ENCODE results near the gene PRC1.

PRC1 gene

GRCh38 chr15:90921887-90922286, 72.4 kb downstream of the PRC1 start:
- DNase-seq (ENCODE audit: insufficient read length, low spot score) (no peak), FAIRE-seq (no peak)
- no peak for TF ChIP-seq CTCF (IDR thresholded peaks at IDR 0.05; ENCODE audit: insufficient read depth, missing control alignments)

GRCh38 chr15:90918835-90919234, 75.5 kb downstream of the PRC1 start:
- DNase-seq (ENCODE audit: insufficient read length, low spot score) (no peak), FAIRE-seq (no peak)
- TF ChIP-seq CTCF (IDR thresholded peaks at IDR 0.05; ENCODE audit: insufficient read depth, missing control alignments), result no peak

DNA sequence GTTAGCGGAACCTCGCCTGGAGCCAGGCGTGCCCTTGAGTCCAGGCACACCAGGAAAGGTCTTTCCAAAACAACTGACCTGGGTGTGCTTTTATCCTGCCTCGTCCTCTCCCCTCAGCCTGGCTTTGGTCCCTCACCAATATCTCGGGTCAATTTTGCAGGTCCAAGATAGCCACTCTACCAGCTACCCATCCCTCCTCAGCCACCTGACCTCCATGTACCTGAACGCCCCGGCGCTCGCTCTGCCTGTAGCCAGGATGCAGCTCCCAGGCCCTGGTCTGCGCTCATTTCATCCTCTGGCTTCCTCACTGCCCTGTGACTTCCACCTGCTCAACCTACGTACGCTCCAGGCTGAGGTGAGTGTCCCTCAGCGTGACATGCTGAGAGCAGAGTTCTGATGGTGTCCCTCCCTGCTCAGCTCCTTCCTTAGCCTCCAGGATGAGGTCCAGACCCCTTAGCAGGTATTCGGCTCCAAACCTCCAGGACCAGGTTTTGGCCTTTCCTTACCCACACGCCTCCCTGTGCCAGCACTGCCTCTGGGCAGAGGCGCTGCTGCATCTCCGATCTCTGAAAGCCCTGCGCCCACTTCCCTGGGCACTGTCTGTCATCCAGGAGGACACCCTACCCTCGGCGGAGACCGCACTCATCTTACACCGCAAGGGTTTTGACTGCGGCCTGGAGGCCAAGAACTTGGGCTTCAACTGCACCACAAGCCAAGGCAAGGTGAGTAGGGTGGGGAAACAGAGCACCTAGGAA, 76.1 kb downstream of the PRC1 start:
- no peak for FAIRE-seq
- no peak for DNase-seq (ENCODE audit: insufficient read length, low spot score)
- TF ChIP-seq CTCF (IDR thresholded peaks at IDR 0.05; ENCODE audit: insufficient read depth, missing control alignments), result no peak

DNA sequence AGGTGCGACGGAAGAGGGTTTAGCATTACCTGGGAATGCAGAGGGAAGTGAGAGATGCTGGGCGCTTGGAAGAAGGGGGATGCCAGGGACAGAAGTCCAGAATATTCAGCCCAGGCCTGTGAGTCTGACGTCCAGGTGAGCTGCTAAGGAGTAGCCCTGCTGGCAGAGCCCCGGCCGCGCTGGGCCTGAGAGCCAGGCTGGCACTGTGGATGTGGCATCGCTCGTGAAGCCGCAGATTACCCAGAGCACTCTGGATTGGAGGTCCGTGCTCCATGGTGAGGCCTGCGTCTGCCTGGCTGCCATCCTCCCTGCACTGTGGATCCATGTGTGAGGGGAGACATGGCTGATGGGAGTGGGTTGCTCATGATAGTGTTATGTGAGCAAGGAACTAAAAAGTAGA, 76.8 kb downstream of the PRC1 start:
- FAIRE-seq (no peak), DNase-seq (ENCODE audit: insufficient read length, low spot score) (no peak)
- no peak for TF ChIP-seq CTCF (IDR thresholded peaks at IDR 0.05; ENCODE audit: insufficient read depth, missing control alignments)

GRCh38 chr15:90916461-90916860, 77.9 kb downstream of the PRC1 start:
- no peak for FAIRE-seq
- no peak for DNase-seq (ENCODE audit: insufficient read length, low spot score)
- no peak for TF ChIP-seq CTCF (IDR thresholded peaks at IDR 0.05; ENCODE audit: insufficient read depth, missing control alignments)
